ENCODE data around the gene KLF7. TPM values are rescaled to one million over a fixed set of nuclear protein-coding genes. Genes with fewer than 3 reads are reported as not detected.

KLF7 gene
- total and polyA plus RNA-seq, 2 donors, result 15.1 to 30.3 TPM

DNA sequence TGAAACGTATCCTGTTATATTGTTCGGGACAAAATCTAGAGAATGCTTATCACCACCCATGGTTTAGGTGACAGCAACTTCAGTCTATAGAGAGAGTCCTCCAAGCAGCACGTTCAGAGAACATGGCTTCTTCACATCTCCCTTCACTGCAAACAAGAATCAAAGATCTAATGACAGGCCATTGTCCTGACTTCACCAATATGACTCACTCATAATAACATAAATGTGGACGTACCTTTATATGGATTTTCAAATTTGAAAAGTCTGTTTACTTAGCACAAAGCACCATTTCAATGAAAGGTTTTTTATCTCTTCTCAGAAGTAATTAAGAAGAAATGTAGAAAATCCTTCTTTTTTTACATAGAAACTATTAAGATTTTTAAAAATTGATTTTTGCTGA lies 46.7 kb downstream of the KLF7 start:
- no peaks in the 10 kb centered on the region for H3K36me3 ChIP-seq (ENCODE audit: insufficient read depth)
- no peak for DNase-seq (ENCODE audit: extremely low spot score)
- WGBS, result 78% methylated on average over 4 of the region's 4 CpGs
- no peaks in the 10 kb centered on the region for H3K4me1 ChIP-seq (ENCODE audit: insufficient read depth)
- H3K27ac ChIP-seq (ENCODE audit: low read depth), result no peak overlapping the region
- H3K4me3 ChIP-seq (ENCODE audit: low read depth, low read length), result no peak overlapping the region

DNA sequence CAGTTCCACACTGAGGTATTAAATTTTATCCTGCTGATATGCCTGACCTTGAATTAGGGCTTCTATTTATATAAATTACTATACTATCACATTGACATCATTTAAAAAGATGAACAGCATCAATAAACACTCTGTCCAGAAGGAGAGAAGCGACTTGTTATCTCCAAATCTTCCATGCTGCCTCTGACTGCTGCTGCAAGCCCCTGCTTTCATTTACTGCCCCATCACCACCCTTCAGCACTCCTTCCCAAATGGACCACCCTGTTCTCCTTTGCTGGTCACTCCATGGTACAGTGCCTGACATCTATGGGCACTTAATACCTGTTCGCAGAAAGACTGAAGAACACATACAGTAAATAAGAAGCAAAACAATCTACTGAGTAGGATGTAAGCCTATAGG lies 48.1 kb downstream of the KLF7 start:
- H3K36me3 ChIP-seq (ENCODE audit: insufficient read depth), result no peaks in the 10 kb centered on the region
- H3K4me3 ChIP-seq (ENCODE audit: low read depth, low read length), result no peak overlapping the region
- no peak for DNase-seq (ENCODE audit: extremely low spot score)
- H3K27ac ChIP-seq (ENCODE audit: low read depth), result no peak overlapping the region
- 94% methylated on average over 2 of the region's 2 CpGs for whole genome bisulfite sequencing
- no peaks in the 10 kb centered on the region for H3K4me1 ChIP-seq (ENCODE audit: insufficient read depth)

DNA sequence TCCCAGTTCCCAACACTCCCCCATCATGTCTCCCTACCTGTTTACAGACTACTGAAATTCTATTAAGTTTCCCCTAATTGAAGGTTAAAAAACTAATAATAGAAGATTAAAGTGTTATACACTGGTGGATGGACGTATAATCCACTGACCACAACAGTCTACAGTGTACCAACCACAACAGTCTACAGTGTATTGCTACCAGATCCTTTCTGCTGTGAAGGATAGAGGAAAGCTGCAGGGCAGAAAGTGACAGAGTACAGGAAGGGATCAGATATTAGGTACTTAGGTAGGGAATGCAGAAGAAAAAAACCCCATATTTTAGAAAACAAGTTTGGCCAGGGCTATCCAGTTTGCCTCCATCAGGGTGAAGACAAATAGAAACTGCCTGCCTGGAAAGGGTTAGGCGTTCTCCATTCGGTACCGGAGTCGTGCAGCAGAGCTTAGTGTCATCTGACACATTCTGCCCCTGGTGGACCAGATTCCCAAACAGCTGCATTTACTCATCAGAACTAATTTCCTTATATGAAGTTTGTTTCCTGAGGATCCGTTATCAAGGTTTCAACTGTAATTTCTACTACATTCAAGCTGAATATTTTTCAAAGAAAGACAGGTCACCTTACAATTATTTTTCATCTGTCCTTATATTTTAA lies 49.9 kb downstream of the KLF7 start:
- no peaks in the 10 kb centered on the region for H3K36me3 ChIP-seq (ENCODE audit: insufficient read depth)
- H3K4me1 ChIP-seq (ENCODE audit: insufficient read depth), result no peaks in the 10 kb centered on the region
- no peak overlapping the region for H3K4me3 ChIP-seq (ENCODE audit: low read depth, low read length)
- no peak for DNase-seq (ENCODE audit: extremely low spot score)
- WGBS, result 26% methylated on average over 6 of the region's 6 CpGs
- H3K27ac ChIP-seq (ENCODE audit: low read depth), result no peak overlapping the region

DNA sequence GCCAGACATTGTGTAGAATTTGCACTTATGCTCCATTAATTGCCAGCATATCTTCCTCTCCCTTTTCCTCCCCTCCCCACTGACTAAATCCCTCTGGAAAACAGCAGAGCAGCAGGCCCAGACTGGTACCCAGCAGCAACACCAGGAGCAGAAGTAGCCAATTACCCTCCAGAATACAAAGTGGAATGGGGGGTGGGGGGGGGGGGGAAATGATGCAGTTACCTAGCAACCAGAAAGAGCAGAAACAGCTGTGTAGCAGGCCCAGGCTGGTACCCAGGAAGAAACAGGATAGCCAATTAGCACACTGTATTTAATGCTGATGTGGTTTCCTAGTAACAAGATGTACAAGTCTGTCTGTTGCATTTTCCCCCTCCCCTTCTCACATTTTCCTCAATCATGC lies 52.3 kb downstream of the KLF7 start:
- Histone ChIP-seq H3K4me3 (ENCODE audit: low read depth, low read length) (no peak overlapping the region), H3K4me1 (ENCODE audit: insufficient read depth) (no peaks in the 10 kb centered on the region)
- DNase-seq (ENCODE audit: extremely low spot score), result no peak

DNA sequence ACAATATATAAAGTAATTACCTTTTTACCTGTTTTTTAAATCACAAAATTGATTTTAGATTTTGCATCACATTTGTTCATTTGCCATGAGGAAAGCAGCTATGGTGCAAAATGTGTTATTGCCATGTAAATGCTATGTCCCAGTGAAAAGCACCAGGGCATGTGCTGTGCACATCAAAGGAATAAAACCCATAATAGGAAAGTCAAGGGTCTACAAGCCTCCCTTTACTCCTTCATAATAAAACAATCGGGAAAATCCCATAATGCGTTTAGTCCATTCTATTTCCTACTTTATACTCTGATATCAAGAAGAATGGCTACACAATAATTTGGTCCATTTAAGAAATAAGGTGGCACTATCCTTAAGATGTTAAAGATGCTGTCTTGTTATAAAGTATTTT lies 53.0 kb downstream of the KLF7 start:
- no peak overlapping the region for H3K4me3 ChIP-seq (ENCODE audit: low read depth, low read length)
- 87% methylated on average over 2 of the region's 2 CpGs for WGBS
- DNase-seq (ENCODE audit: extremely low spot score), result no peak
- H3K36me3 ChIP-seq (ENCODE audit: insufficient read depth), result no peaks in the 10 kb centered on the region
- H3K4me1 ChIP-seq (ENCODE audit: insufficient read depth), result no peaks in the 10 kb centered on the region
- H3K27ac ChIP-seq (ENCODE audit: low read depth), result no peak overlapping the region

More for the DNA sequence above, 52.3 kb downstream of the KLF7 start:
- no peak overlapping the region for H3K27ac ChIP-seq (ENCODE audit: low read depth)
- H3K36me3 ChIP-seq (ENCODE audit: insufficient read depth), result no peaks in the 10 kb centered on the region

DNA sequence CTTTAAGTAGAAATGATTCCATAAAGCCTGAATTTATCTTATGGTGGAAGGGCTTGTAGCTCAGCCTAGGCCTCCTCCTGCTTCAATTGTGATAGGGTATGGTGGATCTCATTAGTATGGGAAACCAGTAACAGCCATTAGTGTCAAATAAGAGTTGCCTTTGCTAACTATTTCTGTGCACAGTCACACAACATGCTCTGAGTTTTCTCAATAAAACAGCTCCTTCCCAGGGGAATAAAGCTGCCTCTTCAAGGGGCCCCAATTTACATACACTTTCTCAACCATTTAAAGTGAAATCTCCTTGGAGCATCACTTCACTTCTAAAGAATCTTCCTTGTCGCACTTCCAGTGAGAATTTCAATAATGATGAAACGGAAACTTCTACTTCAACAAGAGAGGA lies 53.4 kb downstream of the KLF7 start:
- no peak for DNase-seq (ENCODE audit: extremely low spot score)
- WGBS, result 49% methylated on average over 2 of the region's 2 CpGs
- no peak overlapping the region for H3K4me3 ChIP-seq (ENCODE audit: low read depth, low read length)
- H3K4me1 ChIP-seq (ENCODE audit: insufficient read depth), result no peaks in the 10 kb centered on the region
- H3K36me3 ChIP-seq (ENCODE audit: insufficient read depth), result no peaks in the 10 kb centered on the region
- H3K27ac ChIP-seq (ENCODE audit: low read depth), result no peak overlapping the region

DNA sequence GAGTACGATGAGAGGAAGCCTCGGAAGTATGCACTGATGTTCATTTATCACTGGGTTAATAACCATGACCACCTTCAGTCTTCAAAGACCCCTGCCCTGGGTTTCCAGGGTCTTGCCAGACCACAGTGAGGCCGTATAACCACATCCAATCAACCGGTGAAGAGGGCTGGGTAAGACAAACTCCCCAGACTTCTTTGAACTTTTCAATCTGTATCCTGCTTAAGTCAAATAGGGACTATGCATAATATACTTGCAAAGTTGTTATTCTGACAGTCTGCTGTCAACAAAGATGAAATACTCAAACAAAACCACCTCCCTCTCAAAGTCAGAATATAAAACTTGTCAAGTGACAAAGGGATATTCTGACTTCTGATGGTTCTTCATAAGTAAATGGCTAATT lies 54.0 kb downstream of the KLF7 start:
- 82% methylated on average over 4 of the region's 4 CpGs for WGBS
- DNase-seq (ENCODE audit: extremely low spot score), result no peak
- Histone ChIP-seq H3K4me1 (ENCODE audit: insufficient read depth) (no peaks in the 10 kb centered on the region), H3K4me3 (ENCODE audit: low read depth, low read length) (no peak overlapping the region), H3K27ac (ENCODE audit: low read depth) (no peak overlapping the region), H3K36me3 (ENCODE audit: insufficient read depth) (no peaks in the 10 kb centered on the region)

DNA sequence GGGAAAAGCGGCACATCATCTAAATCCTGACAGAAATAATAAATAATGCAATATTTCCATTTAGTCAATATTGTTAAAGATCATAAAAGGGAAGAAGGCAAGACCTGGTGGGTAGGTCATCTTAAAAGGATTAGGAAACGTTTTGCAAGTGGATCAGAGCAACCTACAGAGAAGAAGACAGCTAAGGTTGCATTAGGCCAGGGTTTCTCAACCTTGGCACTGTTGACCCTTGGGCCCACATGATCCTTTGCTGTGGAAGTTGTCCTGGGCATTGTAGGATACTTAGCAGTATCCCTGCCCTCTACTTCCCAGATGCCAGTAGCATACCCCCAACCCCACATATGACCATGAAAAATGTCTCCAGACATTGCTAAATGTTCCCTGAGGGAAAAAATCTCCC lies 55.0 kb downstream of the KLF7 start:
- WGBS, result 84% methylated on average over 2 of the region's 2 CpGs

DNA sequence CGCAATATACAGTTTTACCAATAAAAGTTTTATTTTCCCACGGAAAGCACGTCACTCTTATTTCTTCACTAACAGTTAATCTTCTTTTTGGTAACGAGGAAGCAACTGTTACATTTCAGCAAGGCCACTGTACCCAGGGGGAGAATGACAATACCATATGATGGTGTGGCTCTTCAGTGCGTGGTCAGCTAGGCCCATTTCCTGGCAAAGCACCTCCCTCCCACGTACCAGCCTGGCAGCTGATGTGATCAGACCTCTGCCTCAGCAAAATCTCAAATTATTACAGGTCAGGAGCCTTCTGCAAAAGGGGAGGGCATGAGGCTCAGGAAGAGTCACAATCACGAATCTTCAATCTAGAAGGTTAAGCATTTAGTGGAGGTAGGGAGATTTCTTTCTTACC lies 55.4 kb downstream of the KLF7 start:
- Histone ChIP-seq H3K27ac (ENCODE audit: low read depth) (no peak overlapping the region), H3K4me3 (ENCODE audit: low read depth, low read length) (no peak overlapping the region), H3K36me3 (ENCODE audit: insufficient read depth) (no peaks in the 10 kb centered on the region), H3K4me1 (ENCODE audit: insufficient read depth) (no peaks in the 10 kb centered on the region)
- DNase-seq (ENCODE audit: extremely low spot score), result no peak
- WGBS, result 91% methylated on average over 7 of the region's 7 CpGs

More for the DNA sequence above, 55.0 kb downstream of the KLF7 start:
- no peaks in the 10 kb centered on the region for H3K36me3 ChIP-seq (ENCODE audit: insufficient read depth)
- H3K4me1 ChIP-seq (ENCODE audit: insufficient read depth), result no peaks in the 10 kb centered on the region
- no peak for DNase-seq (ENCODE audit: extremely low spot score)
- no peak overlapping the region for H3K27ac ChIP-seq (ENCODE audit: low read depth)
- no peak overlapping the region for H3K4me3 ChIP-seq (ENCODE audit: low read depth, low read length)

DNA sequence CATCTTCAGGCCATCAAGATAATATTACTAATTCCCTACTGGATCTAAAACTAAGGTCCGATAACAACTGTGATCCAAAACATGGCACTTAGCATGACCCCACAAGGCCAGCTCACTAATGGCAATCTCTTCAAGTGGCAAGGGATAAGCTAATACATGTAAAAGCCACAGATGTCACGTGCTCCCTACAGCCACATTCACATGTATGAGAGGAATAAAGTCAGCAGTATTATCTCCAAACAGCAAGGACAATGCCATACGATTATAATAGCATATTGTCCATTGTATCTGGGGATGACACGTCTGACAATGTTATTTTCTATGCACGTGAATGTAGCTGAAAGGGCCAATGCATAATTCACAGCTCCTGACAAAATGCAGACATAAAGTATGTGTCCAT lies 56.0 kb downstream of the KLF7 start:
- Histone ChIP-seq H3K4me1 (ENCODE audit: insufficient read depth) (no peaks in the 10 kb centered on the region), H3K27ac (ENCODE audit: low read depth) (no peak overlapping the region), H3K36me3 (ENCODE audit: insufficient read depth) (no peaks in the 10 kb centered on the region), H3K4me3 (ENCODE audit: low read depth, low read length) (no peak overlapping the region)
- DNase-seq (ENCODE audit: extremely low spot score), result no peak
- 67% methylated on average over 5 of the region's 5 CpGs for WGBS

DNA sequence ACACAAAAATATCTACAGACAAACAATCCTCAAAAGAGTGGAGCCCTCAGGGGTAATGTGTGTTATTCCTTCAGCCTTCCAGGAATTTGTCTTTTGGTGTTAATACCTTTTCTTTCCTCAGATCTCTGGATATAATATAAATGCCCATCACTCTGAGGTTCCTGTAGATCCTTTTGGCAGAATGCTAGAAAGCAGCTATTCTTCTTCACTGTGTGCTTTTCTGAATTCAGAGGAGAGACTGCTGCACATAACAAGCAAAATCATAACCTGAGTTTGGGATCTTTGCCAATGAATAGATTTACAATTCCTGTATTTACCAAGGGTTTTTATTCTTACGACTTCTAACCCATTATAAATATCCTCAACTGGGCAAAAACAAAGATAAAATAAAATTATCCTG lies 57.3 kb downstream of the KLF7 start:
- no peak overlapping the region for H3K27ac ChIP-seq (ENCODE audit: low read depth)
- peaks cover 2% of the 10 kb centered on the region for H3K36me3 ChIP-seq (ENCODE audit: insufficient read depth)
- no peak overlapping the region for H3K4me3 ChIP-seq (ENCODE audit: low read depth, low read length)
- no peaks in the 10 kb centered on the region for H3K4me1 ChIP-seq (ENCODE audit: insufficient read depth)
- 51% methylated on average over 1 of the region's 1 CpG for WGBS
- no peak for DNase-seq (ENCODE audit: extremely low spot score)

DNA sequence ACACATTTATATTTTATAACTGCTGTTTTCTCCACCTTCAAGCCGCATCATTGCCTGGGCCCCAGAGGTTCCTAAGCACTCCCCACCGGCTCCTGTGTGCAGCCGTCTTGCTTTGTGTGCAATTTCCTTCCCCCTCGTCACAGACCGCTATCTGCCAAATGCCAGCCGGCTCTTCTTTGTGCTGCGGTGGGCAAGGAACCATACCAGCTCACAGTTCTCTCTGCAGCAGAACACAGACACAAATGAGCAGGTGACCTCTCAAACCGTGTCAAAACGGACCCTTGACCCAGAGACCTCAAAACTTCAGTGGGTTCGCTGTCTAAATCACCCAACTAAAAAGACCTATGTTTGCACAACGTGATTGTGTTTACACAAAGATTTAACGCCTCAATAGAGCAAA lies 58.2 kb downstream of the KLF7 start:
- Histone ChIP-seq H3K27ac (ENCODE audit: low read depth) (no peak overlapping the region), H3K4me1 (ENCODE audit: insufficient read depth) (no peaks in the 10 kb centered on the region), H3K36me3 (ENCODE audit: insufficient read depth) (peaks cover 2% of the 10 kb centered on the region), H3K4me3 (ENCODE audit: low read depth, low read length) (no peak overlapping the region)
- DNase-seq (ENCODE audit: extremely low spot score), result no peak
- 68% methylated on average over 12 of the region's 12 CpGs for WGBS

DNA sequence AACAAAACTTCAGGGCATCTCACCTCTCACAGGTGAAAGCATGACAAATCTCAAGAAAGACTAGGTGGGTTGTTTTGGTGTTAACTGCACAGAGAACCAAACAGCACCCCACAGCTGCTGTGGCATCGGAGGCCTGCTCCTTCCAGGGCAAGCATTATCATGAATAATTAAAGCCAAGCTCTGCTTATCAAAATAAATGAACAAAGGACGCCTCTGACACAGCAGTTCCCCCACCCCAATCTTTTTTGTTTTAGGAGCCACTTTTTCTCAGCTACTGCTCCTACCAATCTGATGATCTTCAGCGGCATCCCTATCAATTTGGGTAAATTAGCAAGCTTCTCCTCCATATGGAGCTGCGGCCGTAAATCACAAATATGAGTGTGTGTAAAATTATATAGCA lies 58.6 kb downstream of the KLF7 start:
- no peaks in the 10 kb centered on the region for H3K4me1 ChIP-seq (ENCODE audit: insufficient read depth)
- H3K36me3 ChIP-seq (ENCODE audit: insufficient read depth), result peaks cover 2% of the 10 kb centered on the region
- no peak for DNase-seq (ENCODE audit: extremely low spot score)
- H3K4me3 ChIP-seq (ENCODE audit: low read depth, low read length), result no peak overlapping the region
- H3K27ac ChIP-seq (ENCODE audit: low read depth), result no peak overlapping the region
- 93% methylated on average over 5 of the region's 5 CpGs for WGBS

DNA sequence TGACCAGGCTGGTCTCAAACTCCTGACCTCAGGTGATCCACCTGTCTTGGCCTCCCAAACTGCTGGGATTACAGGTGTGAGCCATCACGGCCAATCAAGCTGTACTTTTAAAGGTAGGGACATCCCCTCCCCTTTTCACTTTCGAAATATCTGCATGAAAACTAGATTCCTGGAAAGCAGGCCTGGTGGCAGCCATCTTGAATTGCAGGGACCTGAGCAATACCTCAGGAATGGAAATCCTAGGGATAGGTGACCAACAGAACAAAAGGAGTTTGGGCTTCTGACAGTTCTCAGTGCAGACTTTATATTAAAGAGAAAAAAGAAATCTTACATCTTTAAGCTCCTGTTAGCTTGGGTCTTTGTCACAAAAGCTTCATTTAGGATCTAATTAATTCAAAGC lies 62.6 kb downstream of the KLF7 start:
- Histone ChIP-seq H3K27ac (ENCODE audit: low read depth) (no peak overlapping the region), H3K4me1 (ENCODE audit: insufficient read depth) (no peaks in the 10 kb centered on the region), H3K4me3 (ENCODE audit: low read depth, low read length) (no peak overlapping the region), H3K36me3 (ENCODE audit: insufficient read depth) (peaks cover 2% of the 10 kb centered on the region)
- no peak for DNase-seq (ENCODE audit: extremely low spot score)
- WGBS, result 95% methylated on average over 2 of the region's 2 CpGs

DNA sequence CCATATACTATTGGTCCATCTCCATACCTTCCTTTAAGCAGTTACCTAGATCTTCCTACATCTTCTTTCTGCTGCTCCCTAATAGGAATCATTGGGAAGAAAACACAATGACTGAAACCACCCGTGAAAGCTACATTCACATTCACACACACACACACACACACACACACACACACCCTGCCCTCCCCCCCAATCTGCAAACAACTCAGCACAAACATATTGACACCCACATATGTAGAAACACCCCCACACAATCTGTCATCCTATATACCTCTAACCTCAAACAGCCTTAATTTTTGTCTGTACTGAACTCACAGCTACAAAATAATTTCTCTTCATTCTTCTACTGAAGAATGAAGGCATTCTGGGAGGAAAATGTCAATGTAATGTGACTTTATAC lies 63.8 kb downstream of the KLF7 start:
- Histone ChIP-seq H3K4me3 (ENCODE audit: low read depth, low read length) (no peak overlapping the region), H3K27ac (ENCODE audit: low read depth) (no peak overlapping the region), H3K4me1 (ENCODE audit: insufficient read depth) (no peaks in the 10 kb centered on the region), H3K36me3 (ENCODE audit: insufficient read depth) (peaks cover 2% of the 10 kb centered on the region)
- no peak for DNase-seq (ENCODE audit: extremely low spot score)
- WGBS, result 93% methylated on average over 1 of the region's 1 CpG
